Pancreas (tissue), 10 donors: Measurements from ENCODE around the gene WWC2. TPM values are rescaled to one million over a fixed set of nuclear protein-coding genes. Genes with fewer than 3 reads are reported as not detected.

ENCODE experiments used
- ATAC-seq, 4 donors: fragments of 200-7000 bp; cut with Tn5 transposase; one replicate each; pipeline versions ENCODE4 v1.8.0 to v1.9.1; 2020; ENCODE audit warnings: mild to moderate bottlenecking in 4 of 4, moderate library complexity in 4 of 4
- DNase-seq, 6 donors: peaks; one replicate each; pipeline ENCODE4 v3.0.0-alpha.2; 2020
- FAIRE-seq: peaks from 2 replicates; lab custom pipeline; 2012; peaks lifted over from hg19 to GRCh38; lab: Jason Lieb, UNC
- H3K27ac ChIP-seq, 4 donors: fragments of 200-600 bp; sonication (generic); 1 replicate in 3 of 4; 2 replicates in 1 of 4; pipeline versions ENCODE4 v1.5.0 to v1.8.0; 2020
- H3K27me3 ChIP-seq, 4 donors: fragments of 200-600 bp; one replicate each; pipeline ENCODE4 v1.8.0; 2021
- H3K36me3 ChIP-seq, 3 donors: fragments of 200-600 bp; sonication (generic) in 1 of 3; one replicate each; pipeline versions ENCODE4 v1.5.0 to v1.8.0; 2020 to 2021
- H3K4me1 ChIP-seq, 3 donors: fragments of 200-600 bp; one replicate each; pipeline ENCODE4 v1.8.0; 2021
- H3K4me3 ChIP-seq, 4 donors: fragments of 200-600 bp; sonication (generic) in 2 of 4; one replicate each; pipeline versions ENCODE4 v1.5.0 to v1.8.0; 2020 to 2021
- H3K9me3 ChIP-seq, 4 donors: fragments of 200-600 bp; one replicate each; pipeline ENCODE4 v1.8.0; 2021
- CTCF ChIP-seq, 4 donors: fragments of 200-600 bp; sonication (generic) in 3 of 4; IDR thresholded peaks; one replicate each; pipeline versions ENCODE4 v1.5.0 to v1.8.0; 2021; ENCODE audit warnings: antibody characterized with exemption in 4 of 4
- WGBS, 2 donors: extraction: QIAGEN DNeasy Blood & Tissue Kit; methylation state at CpG; one replicate each; pipeline ENCODE4 v1.1.7; 2013; 5-methylcytosine and 5-hydroxymethylcytosine counted together
- intact Hi-C, 3 donors: fragments of 100-400 bp; cut with DNase I; formaldehyde crosslinking; loops; one replicate each; pipeline versions ENCODE4 v1.11.1 to v1.14.2; 2022
- polyA plus RNA-seq, 2 donors: library from polyadenylated mRNA; stranded (reverse); fragments of 200-250 nt; gene quantifications; one replicate each; pipeline ENCODE4 v1.2.3, GENCODE V29; 2013
- total RNA-seq, 6 donors: library from RNA; stranded (reverse); fragmentation: NEBNext Ultra II Directional in 4 of 6; extraction: Animal tissue kit (Norgen Biotek cat#: 25700) in 4 of 6; gene quantifications; one replicate each; pipeline versions ENCODE4 v1.2.1 to v1.2.4, GENCODE V29; 2021 to 2023
- donor health status: healthy with polysubstance abuse.
- donor health status: DM: no; HTN: no; CAD: no; lungs with moderate emphysema.
- donor health status: DM: no; HTN: no; CAD: no.
- donor health status: control.
- donor health status: control.
- donor health status: Bipolar disorder and iron deficiency.
- donor health status: DM: yes; HTN: yes; CAD: no.
- donor health status: DM: no; HTN: no; CAD: no.
- donor health status: DM: no; HTN: no; CAD: no.
- donor health status: DM: yes; HTN: yes; CAD: no.

The WWC2 gene
- total and polyA plus RNA-seq, 8 donors = 4.4 to 27.5 (median 16.9) TPM

DNA sequence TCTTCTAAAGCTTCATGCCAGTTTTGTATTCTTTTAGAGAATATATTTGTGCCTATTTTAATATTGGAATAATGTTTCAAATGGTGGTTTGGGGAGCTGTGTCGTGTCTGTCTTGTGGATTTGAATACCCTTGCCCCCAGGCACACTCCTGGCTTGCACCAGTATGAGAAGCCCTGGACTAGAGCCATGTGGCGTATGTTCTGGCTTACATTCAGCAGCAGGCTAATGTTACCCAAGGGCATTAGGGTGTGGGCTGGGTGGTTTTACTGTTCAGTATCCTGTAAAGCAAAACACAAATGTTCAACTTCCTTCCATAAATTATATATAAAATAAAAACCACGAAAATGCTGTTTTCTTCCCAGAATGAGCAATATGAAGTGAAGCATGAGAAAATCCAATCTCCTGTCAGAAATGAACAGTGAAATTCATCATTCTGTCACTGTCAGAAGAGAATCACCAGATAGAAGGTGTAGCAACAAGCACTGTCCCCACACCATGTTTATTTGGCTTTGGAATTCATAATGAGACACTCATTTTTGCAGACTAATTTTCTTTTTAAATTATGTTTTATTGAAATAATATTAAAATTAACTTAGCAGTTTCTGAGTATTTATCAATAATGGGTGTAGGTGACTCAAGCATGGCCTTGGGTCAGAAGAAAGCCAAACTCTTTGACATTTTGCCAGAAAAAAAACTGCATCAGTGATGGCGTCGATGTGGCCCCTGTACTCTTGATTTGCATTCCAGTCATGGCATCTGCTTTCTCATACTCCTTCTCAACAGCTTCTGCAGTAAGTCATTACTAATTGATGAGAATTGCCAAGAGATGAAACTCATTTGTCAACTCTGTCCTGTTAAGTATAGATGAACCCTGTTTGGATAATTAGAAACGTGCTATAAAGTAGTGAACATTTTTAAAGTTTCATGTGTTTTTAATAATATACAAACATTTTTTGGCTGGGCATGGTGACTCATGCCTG is 43.8 kb downstream of the WWC2 start:
- intact Hi-C loops = no loop called here
- TF ChIP-seq CTCF (IDR thresholded peaks at IDR 0.05) = no peak
- ATAC-seq = peak; percentile 93 to 98 (median 96)
- Histone ChIP-seq H3K4me1 (peaks cover 11 to 15% (median 14%) of the 10 kb centered on the region in 3 donors), H3K4me3 (no peak overlapping the region), H3K27me3 (no peaks in the 10 kb centered on the region), H3K9me3 (no peaks in the 10 kb centered on the region), H3K27ac (no peak overlapping the region), H3K36me3 (no peaks in the 10 kb centered on the region)
- DNase-seq = peak; percentile 54 to 76 (median 70)
- no peak for FAIRE-seq
- WGBS, 2 donors = 26% methylated on average over 6 of the region's 6 CpGs

DNA sequence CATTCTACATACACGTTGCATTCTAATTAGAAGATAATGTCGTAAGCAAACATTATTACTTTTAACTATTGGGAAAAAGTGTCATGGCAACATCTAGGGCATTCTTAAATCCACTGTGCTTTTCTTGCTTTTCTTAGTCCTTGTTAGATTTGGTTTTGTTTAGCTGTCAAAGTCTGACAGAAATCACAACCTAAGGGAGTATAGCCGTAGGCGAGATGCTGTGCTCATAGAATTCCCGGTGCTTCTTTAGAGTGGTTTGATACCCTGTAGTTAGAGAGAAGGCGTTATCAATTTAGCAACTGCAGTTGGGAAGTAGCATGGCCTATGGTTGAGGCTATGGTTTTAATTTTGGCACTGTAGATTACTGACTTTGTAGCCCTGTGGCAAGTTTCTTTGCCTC is 45.7 kb downstream of the WWC2 start:
- intact Hi-C loops = no loop called here
- no peak overlapping the region for H3K27ac ChIP-seq
- TF ChIP-seq CTCF (IDR thresholded peaks at IDR 0.05) = no peak
- no peak overlapping the region for H3K4me3 ChIP-seq
- H3K27me3 ChIP-seq = no peaks in the 10 kb centered on the region
- DNase-seq (no peak), FAIRE-seq (no peak), ATAC-seq (no peak)
- peaks cover 11 to 17% (median 15%) of the 10 kb centered on the region in 3 donors for H3K4me1 ChIP-seq
- no peaks in the 10 kb centered on the region for H3K36me3 ChIP-seq
- 86 to 90% methylated on average over 6 of the region's 6 CpGs for WGBS, 2 donors
- no peaks in the 10 kb centered on the region for H3K9me3 ChIP-seq

DNA sequence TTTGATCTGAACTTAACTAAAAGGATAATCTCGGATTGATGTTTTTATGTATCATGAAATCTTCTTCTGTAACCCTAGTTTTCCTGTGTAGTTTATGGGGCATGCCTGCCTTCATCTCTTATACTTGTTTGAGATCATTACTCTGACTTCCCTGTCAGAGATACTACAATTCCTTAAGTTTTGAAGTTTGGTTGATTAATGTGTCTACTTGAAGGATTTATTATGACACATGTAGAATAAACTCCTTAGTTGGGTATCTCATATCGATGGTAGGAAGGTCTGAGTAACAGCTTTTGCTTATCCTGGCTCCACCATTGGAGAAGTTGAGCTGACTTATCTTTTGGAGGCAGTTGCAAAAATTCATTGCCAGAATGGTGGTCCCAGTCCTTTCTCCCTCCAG is 46.7 kb downstream of the WWC2 start:
- FAIRE-seq (no peak), ATAC-seq (no peak), DNase-seq (no peak)
- no peaks in the 10 kb centered on the region for H3K27me3 ChIP-seq
- H3K4me1 ChIP-seq = peaks cover 11 to 17% (median 15%) of the 10 kb centered on the region in 3 donors
- H3K27ac ChIP-seq = no peak overlapping the region
- intact Hi-C loops = no loop called here
- no peak for TF ChIP-seq CTCF (IDR thresholded peaks at IDR 0.05)
- H3K9me3 ChIP-seq = no peaks in the 10 kb centered on the region
- 60 to 62% methylated on average over 2 of the region's 2 CpGs for WGBS, 2 donors
- H3K4me3 ChIP-seq = no peak overlapping the region
- no peaks in the 10 kb centered on the region for H3K36me3 ChIP-seq

DNA sequence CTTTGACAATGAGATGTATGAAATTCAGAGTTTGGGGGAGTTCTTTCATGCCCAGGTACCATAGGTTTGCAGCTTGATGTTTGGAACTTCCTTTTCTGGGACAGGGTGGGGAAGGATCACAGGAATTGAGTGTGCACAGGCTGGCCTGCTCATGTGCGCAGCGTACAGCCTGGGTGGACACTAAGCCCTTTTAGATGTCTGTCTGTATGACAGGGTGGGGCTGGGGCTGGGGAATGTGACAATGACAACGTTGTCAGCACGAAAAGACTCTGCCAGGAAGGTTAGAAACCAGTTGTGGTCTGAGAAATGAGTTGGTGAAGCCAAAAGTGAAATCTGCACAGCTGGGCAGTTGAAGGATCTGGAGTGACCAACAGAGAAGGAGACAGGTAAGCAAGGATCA is 47.4 kb downstream of the WWC2 start:
- no peak for ATAC-seq
- intact Hi-C loops = no loop called here

More for the DNA sequence above, 47.4 kb downstream of the WWC2 start:
- Histone ChIP-seq H3K9me3 (no peaks in the 10 kb centered on the region), H3K27ac (no peak overlapping the region), H3K27me3 (no peaks in the 10 kb centered on the region), H3K36me3 (no peaks in the 10 kb centered on the region), H3K4me3 (no peak overlapping the region), H3K4me1 (peaks cover 11 to 17% (median 15%) of the 10 kb centered on the region in 3 donors)
- no peak for TF ChIP-seq CTCF (IDR thresholded peaks at IDR 0.05)
- FAIRE-seq (no peak), DNase-seq (no peak)
- WGBS, 2 donors = 62 to 63% methylated on average over 4 of the region's 4 CpGs
